GM18511 (cell line): ENCODE data around the gene UBL5.
"Not testable (repeated sequence)": the region's sequence is repeated elsewhere in the genome, so short reads cannot be mapped to it uniquely, and the experiment has no call there.

Source experiments
- ATAC-seq: cut with Tn5 transposase; IDR thresholded peaks from one replicate; pipeline ENCODE4 v1.9.1; 2021; ENCODE audit warnings: mild to moderate bottlenecking, moderate library complexity; ENCODE audit not compliant: unreplicated experiment

UBL5 gene

GRCh38 chr19:9808855-9809824 is 18.6 kb upstream of the UBL5 start:
- ATAC-seq, result no peak

GRCh38 chr19:9811139-9811538 is 16.6 kb upstream of the UBL5 start:
- no peak for ATAC-seq

- ATAC-seq, result no peak
Observed at GRCh38 chr19:9818175-9818733, 9.5 kb upstream of the UBL5 start.

GRCh38 chr19:9818734-9819595 is 8.8 kb upstream of the UBL5 start, which contains the start of gene FBXL12:
Gene FBXL12, minus strand, starts transcription at chr19:9819079. Its CDS starts 266 bp downstream, at chr19:9818813.
- peak; percentile 88 for ATAC-seq

GRCh38 chr19:9819596-9819909 is 8.2 kb upstream of the UBL5 start:
- no peak for ATAC-seq

GRCh38 chr19:9820034-9820433 is 7.7 kb upstream of the UBL5 start:
- ATAC-seq, result not testable (repeated sequence)

GRCh38 chr19:9823816-9824215 is 3.9 kb upstream of the UBL5 start:
- ATAC-seq, result no peak

GRCh38 chr19:9828551-9829063 is 889 bp downstream of the UBL5 start:
- ATAC-seq, result no peak

- ATAC-seq, result no peak
Observed at GRCh38 chr19:9834307-9834725, 6.6 kb downstream of the UBL5 start.

- peak; percentile 92 for ATAC-seq
Observed at GRCh38 chr19:9834726-9835506, 7.2 kb downstream of the UBL5 start, which contains the start of gene PIN1. Gene PIN1, plus strand, starts transcription at chr19:9835318. Its CDS starts 27 bp downstream, at chr19:9835345.

GRCh38 chr19:9835507-9835949 is 7.8 kb downstream of the UBL5 start:
- peak; percentile 20 for ATAC-seq

GRCh38 chr19:9836021-9836420 is 8.3 kb downstream of the UBL5 start:
- no peak for ATAC-seq

- ATAC-seq, result no peak
Observed at GRCh38 chr19:9838324-9838723, 10.6 kb downstream of the UBL5 start.

GRCh38 chr19:9839415-9839814 is 11.7 kb downstream of the UBL5 start:
- no peak for ATAC-seq

- no peak for ATAC-seq
Observed at GRCh38 chr19:9842834-9843625, 15.3 kb downstream of the UBL5 start.

- not testable (repeated sequence) for ATAC-seq
Observed at GRCh38 chr19:9843626-9844273, 16.0 kb downstream of the UBL5 start.

GRCh38 chr19:9847087-9847671 is 19.5 kb downstream of the UBL5 start:
- no peak for ATAC-seq

GRCh38 chr19:9848060-9848459 is 20.3 kb downstream of the UBL5 start:
- no peak for ATAC-seq
